SU-DHL-6 (cell line): ENCODE results near the gene RBM19.

Experiments
- H2AFZ ChIP-seq: fragments of 200-600 bp; sonication (generic); 2 replicates; pipeline ENCODE4 v1.6.1; 2014; ENCODE audit warnings: low read depth, mild to moderate bottlenecking, moderate library complexity, mixed read lengths, antibody characterized with exemption, low read length; ENCODE audit not compliant: severe bottlenecking
- H3F3A ChIP-seq: fragments of 200-600 bp; shearing (Covaris generic); 2 replicates; pipeline ENCODE4 v1.6.0; 2016; ENCODE audit warnings: antibody characterized with exemption, mild to moderate bottlenecking; ENCODE audit not compliant: insufficient read depth
- H3K27ac ChIP-seq: fragments of 200-600 bp; sonication (generic); 2 replicates; pipeline ENCODE4 v1.5.1; 2016; ENCODE audit warnings: low read depth, mild to moderate bottlenecking, low read length, moderate library complexity, mixed read lengths
- H3K27me3 ChIP-seq: fragments of 200-600 bp; sonication (generic), shearing (Covaris generic); 2 replicates; pipeline ENCODE4 v1.6.0; 2014; ENCODE audit warnings: mild to moderate bottlenecking, low read length
- H3K36me3 ChIP-seq: fragments of 200-600 bp; sonication (generic); 2 replicates; pipeline ENCODE4 v1.6.1; 2014; ENCODE audit warnings: mild to moderate bottlenecking, low read length, mixed read lengths
- H3K4me2 ChIP-seq: fragments of 300-600, 200-600 bp; shearing (Covaris generic), sonication (generic); 2 replicates; pipeline ENCODE4 v1.6.0; 2014; ENCODE audit warnings: low read length, low read depth, mild to moderate bottlenecking; ENCODE audit not compliant: poor library complexity, severe bottlenecking
- H3K4me3 ChIP-seq: fragments of 200-600 bp; sonication (generic); 2 replicates; pipeline ENCODE4 v1.5.1; 2014; ENCODE audit warnings: antibody characterized with exemption, low read length, mild to moderate bottlenecking, mixed read lengths; ENCODE audit not compliant: insufficient read depth, poor library complexity, severe bottlenecking
- H3K79me2 ChIP-seq: fragments of 200-600 bp; sonication (generic); 2 replicates; pipeline ENCODE4 v1.6.1; 2014; ENCODE audit warnings: mild to moderate bottlenecking, low read length, moderate library complexity; ENCODE audit not compliant: insufficient read depth
- H3K9ac ChIP-seq: fragments of 200-600 bp; sonication (generic); 2 replicates; pipeline ENCODE4 v1.7.0; 2014; ENCODE audit warnings: mild to moderate bottlenecking, low read length
- H3K9me2 ChIP-seq: fragments of 200-600 bp; sonication (generic); replicated peaks from 2 replicates; pipeline ENCODE4 v1.6.1; 2014; ENCODE audit warnings: low read length; ENCODE audit not compliant: insufficient read depth
- H3K9me3 ChIP-seq: fragments of 200-600 bp; sonication (generic); 2 replicates; pipeline ENCODE4 v1.6.1; 2014; ENCODE audit warnings: low read length, mixed read lengths; ENCODE audit not compliant: insufficient read depth
- H4K20me1 ChIP-seq: fragments of 200-600 bp; sonication (generic); 2 replicates; pipeline ENCODE4 v1.6.1; 2014; ENCODE audit warnings: low read depth, mild to moderate bottlenecking, antibody characterized with exemption, low read length, moderate library complexity, mixed read lengths
- CTCF ChIP-seq: fragments of 200-600 bp; sonication (generic); IDR thresholded peaks from one replicate; pipeline ENCODE4 v1.5.1; 2017; ENCODE audit warnings: antibody characterized with exemption, mild to moderate bottlenecking, low read length, moderate library complexity; ENCODE audit not compliant: insufficient read depth, poor library complexity, severe bottlenecking
- EZH2phosphoT487 ChIP-seq: fragments of 200-600 bp; sonication (generic), shearing (Covaris generic); conservative IDR thresholded peaks from 2 replicates; pipeline ENCODE4 v1.6.1; 2018; ENCODE audit warnings: mild to moderate bottlenecking, antibody characterized with exemption, low read length, moderate library complexity, mixed read lengths

The RBM19 gene

GRCh38 chr12:113955109-113955970, 10.8 kb downstream of the RBM19 start:
- no peaks in the 10 kb centered on the region for H3K36me3 ChIP-seq
- H3K4me2 ChIP-seq: no peak overlapping the region
- TF ChIP-seq CTCF (peak; percentile 42), EZH2phosphoT487 (no peak)

GRCh38 chr12:113954547-113954946, 11.6 kb downstream of the RBM19 start:
- H3K36me3 ChIP-seq: no peaks in the 10 kb centered on the region

More at GRCh38 chr12:113955109-113955970, 10.8 kb downstream of the RBM19 start:
- no peaks in the 10 kb centered on the region for H3F3A ChIP-seq
- no peaks in the 10 kb centered on the region for H4K20me1 ChIP-seq
- no peak overlapping the region for H3K27ac ChIP-seq
- H3K9me3 ChIP-seq: no peaks in the 10 kb centered on the region
- H3K4me3 ChIP-seq: no peak overlapping the region
- H3K9me2 ChIP-seq: no peaks in the 10 kb centered on the region
- no peaks in the 10 kb centered on the region for H3K27me3 ChIP-seq
- no peak overlapping the region for H2AFZ ChIP-seq
- H3K79me2 ChIP-seq: no peaks in the 10 kb centered on the region
- no peak overlapping the region for H3K9ac ChIP-seq

GRCh38 chr12:113950873-113951272, 15.3 kb downstream of the RBM19 start:
- H3K79me2 ChIP-seq: no peaks in the 10 kb centered on the region
- no peaks in the 10 kb centered on the region for H3F3A ChIP-seq
- no peak overlapping the region for H3K27ac ChIP-seq
- no peaks in the 10 kb centered on the region for H3K9me2 ChIP-seq
- no peaks in the 10 kb centered on the region for H3K36me3 ChIP-seq
- H3K9me3 ChIP-seq: no peaks in the 10 kb centered on the region
- no peak overlapping the region for H3K9ac ChIP-seq
- H3K4me2 ChIP-seq: no peak overlapping the region
- no peak overlapping the region for H3K4me3 ChIP-seq
- H3K27me3 ChIP-seq: no peaks in the 10 kb centered on the region
- TF ChIP-seq CTCF (no peak), EZH2phosphoT487 (no peak)
- H2AFZ ChIP-seq: no peak overlapping the region
- no peaks in the 10 kb centered on the region for H4K20me1 ChIP-seq

More at GRCh38 chr12:113954547-113954946, 11.6 kb downstream of the RBM19 start:
- TF ChIP-seq EZH2phosphoT487: no peak
- TF ChIP-seq CTCF: no peak
- Histone ChIP-seq H3K4me3 (no peak overlapping the region), H4K20me1 (no peaks in the 10 kb centered on the region), H3K9me2 (no peaks in the 10 kb centered on the region), H3K4me2 (no peak overlapping the region), H3K9ac (no peak overlapping the region), H3K79me2 (no peaks in the 10 kb centered on the region), H2AFZ (no peak overlapping the region), H3F3A (no peaks in the 10 kb centered on the region), H3K9me3 (no peaks in the 10 kb centered on the region), H3K27ac (no peak overlapping the region), H3K27me3 (no peaks in the 10 kb centered on the region)
